ENCODE data around the gene NPBWR2.
"Not testable (repeated sequence)": the region's sequence is repeated elsewhere in the genome, so short reads cannot be mapped to it uniquely, and the experiment has no call there.

Gene NPBWR2

GRCh38 chr20:64144144-64144912, 37.0 kb upstream of the NPBWR2 start:
- FAIRE-seq: no peak

GRCh38 chr20:64143018-64143801, 35.8 kb upstream of the NPBWR2 start:
- DNase-seq (ENCODE audit: insufficient read length, low spot score) (no peak), FAIRE-seq (no peak)

More at GRCh38 chr20:64144144-64144912, 37.0 kb upstream of the NPBWR2 start:
- no peak for DNase-seq (ENCODE audit: insufficient read length, low spot score)

GRCh38 chr20:64142590-64142989, 35.2 kb upstream of the NPBWR2 start:
- DNase-seq (ENCODE audit: insufficient read length, low spot score) (no peak), FAIRE-seq (no peak)

GRCh38 chr20:64140956-64141355, 33.6 kb upstream of the NPBWR2 start:
- no peak for FAIRE-seq
- DNase-seq (ENCODE audit: insufficient read length, low spot score): no peak

GRCh38 chr20:64140061-64140931, 32.9 kb upstream of the NPBWR2 start:
- no peak for DNase-seq (ENCODE audit: insufficient read length, low spot score)
- no peak for FAIRE-seq

GRCh38 chr20:64139199-64140060, 32.1 kb upstream of the NPBWR2 start:
- no peak for DNase-seq (ENCODE audit: insufficient read length, low spot score)
- no peak for FAIRE-seq

GRCh38 chr20:64138276-64138815, 31.0 kb upstream of the NPBWR2 start:
- FAIRE-seq: no peak
- DNase-seq (ENCODE audit: insufficient read length, low spot score): no peak

GRCh38 chr20:64137598-64138031, 30.2 kb upstream of the NPBWR2 start:
- FAIRE-seq (no peak), DNase-seq (ENCODE audit: insufficient read length, low spot score) (no peak)

- no peak for DNase-seq (ENCODE audit: insufficient read length, low spot score)
- FAIRE-seq: no peak
Observed at GRCh38 chr20:64136004-64136710, 28.8 kb upstream of the NPBWR2 start.

- DNase-seq (ENCODE audit: insufficient read length, low spot score); FAIRE-seq: not testable (repeated sequence)
Observed at GRCh38 chr20:64134744-64135143, 27.4 kb upstream of the NPBWR2 start.

GRCh38 chr20:64133951-64134407, 26.6 kb upstream of the NPBWR2 start:
- FAIRE-seq (no peak), DNase-seq (ENCODE audit: insufficient read length, low spot score) (no peak)

GRCh38 chr20:64131406-64131805, 24.0 kb upstream of the NPBWR2 start:
- FAIRE-seq (no peak), DNase-seq (ENCODE audit: insufficient read length, low spot score) (no peak)

- FAIRE-seq: no peak
- no peak for DNase-seq (ENCODE audit: insufficient read length, low spot score)
Observed at GRCh38 chr20:64130876-64131275, 23.5 kb upstream of the NPBWR2 start.

GRCh38 chr20:64130271-64130670, 22.9 kb upstream of the NPBWR2 start:
- no peak for FAIRE-seq
- DNase-seq (ENCODE audit: insufficient read length, low spot score): no peak

GRCh38 chr20:64129146-64129782, 21.9 kb upstream of the NPBWR2 start:
- DNase-seq (ENCODE audit: insufficient read length, low spot score) (no peak), FAIRE-seq (no peak)

GRCh38 chr20:64123517-64123916, 16.2 kb upstream of the NPBWR2 start:
- FAIRE-seq; DNase-seq (ENCODE audit: insufficient read length, low spot score): not testable (repeated sequence)

- DNase-seq (ENCODE audit: insufficient read length, low spot score); FAIRE-seq: not testable (repeated sequence)
Observed at GRCh38 chr20:64122927-64123326, 15.6 kb upstream of the NPBWR2 start.

- DNase-seq (ENCODE audit: insufficient read length, low spot score): no peak
- no peak for FAIRE-seq
Observed at GRCh38 chr20:64121586-64121985, 14.2 kb upstream of the NPBWR2 start.
